K562 (cell line): ENCODE results near the gene NECAB2. TPM values are rescaled to one million over a fixed set of nuclear protein-coding genes. Genes with fewer than 3 reads are reported as not detected.
A peak's percentile ranks its signal among the peaks of the same experiment; 100 is the strongest.

ENCODE experiments used
- ATAC-seq: fragments of 200-7000 bp; cut with Tn5 transposase; 3 replicates; pipeline ENCODE4 v1.9.1; 2020; ENCODE audit warnings: moderate library complexity
- BruUV-seq: library from RNA; stranded (reverse); fragments of 400-500 nt; replicated peaks from 2 replicates; lab custom pipeline; 2021; lab: Mats Ljungman, UMichigan
- CTCF ChIA-PET: fragments of 300-600 bp; formaldehyde crosslinking; extraction: SDS; loops from one replicate; lab custom pipeline; 2021; ENCODE audit warnings: low intra/inter-chr PET ratio; lab: Yijun Ruan, JAX
- POLR2A ChIA-PET: fragments of 300-600, 350-650 bp; sonication (Branson Sonifier 250); formaldehyde crosslinking; extraction: SDS; loops from one replicate; lab custom pipeline; 2021; ENCODE audit warnings: antibody characterized with exemption, inconsistent platforms; lab: Yijun Ruan, JAX
- DNase-seq, 4 experiments: peaks; one replicate each; pipeline versions ENCODE4 v3.0.0 to v3.0.0-alpha.2; 2011 to 2018; ENCODE audit warnings: low spot score in 3 of 4, mixed read lengths in 3 of 4; ENCODE audit errors: extremely low read depth in 1 of 4
- FAIRE-seq: peaks from 2 replicates; lab custom pipeline; 2011; peaks lifted over from hg19 to GRCh38; lab: Jason Lieb, UNC
- H2AFZ ChIP-seq: 2 replicates; pipeline ENCODE4 v1.6.0; 2011; ENCODE audit warnings: low read depth, low read length, control low read depth, inconsistent platforms
- H3K27ac ChIP-seq: fragments of 200-600 bp; 3 replicates; pipeline ENCODE4 v1.8.0; 2011; ENCODE audit warnings: low read depth, mild to moderate bottlenecking, control low read depth, inconsistent platforms, low read length, moderate library complexity, mixed read lengths; ENCODE audit errors: extremely low read depth
- H3K27me3 ChIP-seq, 2 experiments: fragments of 300-600 bp in 1 of 2; 2 replicates in 1 of 2; 3 replicates in 1 of 2; pipeline versions ENCODE4 v1.6.0 to v1.8.0; 2011; ENCODE audit warnings: inconsistent platforms in 2 of 2, low read length in 2 of 2, mild to moderate bottlenecking in 1 of 2, mixed read lengths in 1 of 2, moderate library complexity in 1 of 2; ENCODE audit not compliant: control insufficient read depth in 2 of 2, insufficient read depth in 2 of 2
- H3K36me3 ChIP-seq: fragments of 300-600 bp; 3 replicates; pipeline ENCODE4 v1.8.0; 2011; ENCODE audit warnings: mild to moderate bottlenecking, low read length, inconsistent platforms; ENCODE audit not compliant: control insufficient read depth, insufficient read depth
- H3K4me1 ChIP-seq, 2 experiments: fragments of 200-600 bp in 1 of 2; replicated peaks in 1 of 2; 2 replicates in 1 of 2; 3 replicates in 1 of 2; pipeline versions ENCODE4 v1.5.1 to v1.8.0; 2011; ENCODE audit warnings: inconsistent platforms in 2 of 2, low read length in 2 of 2, mild to moderate bottlenecking in 1 of 2, mixed read lengths in 1 of 2, moderate library complexity in 1 of 2; ENCODE audit not compliant: control insufficient read depth in 2 of 2, insufficient read depth in 2 of 2
- H3K4me2 ChIP-seq: 2 replicates; pipeline ENCODE4 v1.6.1; 2011; ENCODE audit warnings: low read length, control low read depth, inconsistent platforms, mixed read lengths; ENCODE audit not compliant: insufficient read depth
- H3K4me3 ChIP-seq: fragments of 200-600 bp; sonication (generic), shearing (Covaris generic); 2 replicates; pipeline ENCODE4 v1.5.1; 2016; ENCODE audit warnings: control low read depth, inconsistent platforms
- H3K79me2 ChIP-seq: fragments of 200-600 bp; 3 replicates; pipeline ENCODE4 v1.8.0; 2011; ENCODE audit warnings: low read length, inconsistent platforms; ENCODE audit not compliant: control insufficient read depth, insufficient read depth
- H3K9ac ChIP-seq, 2 experiments: 2 replicates each; pipeline versions ENCODE4 v1.6.0 to v1.6.1; 2011; ENCODE audit warnings: low read depth in 2 of 2, low read length in 2 of 2, control low read depth in 1 of 2, inconsistent platforms in 1 of 2, mild to moderate bottlenecking in 1 of 2, mixed read lengths in 1 of 2; ENCODE audit not compliant: insufficient read depth in 1 of 2
- H3K9me1 ChIP-seq: one replicate; pipeline ENCODE4 v1.6.0; 2011; ENCODE audit warnings: inconsistent platforms, mild to moderate bottlenecking, low read length, moderate library complexity; ENCODE audit not compliant: control insufficient read depth, insufficient read depth
- H3K9me3 ChIP-seq: replicated peaks from 2 replicates; pipeline ENCODE4 v1.5.1; 2011; ENCODE audit warnings: low read depth, low read length, inconsistent platforms; ENCODE audit not compliant: control insufficient read depth, insufficient read depth
- H4K20me1 ChIP-seq: replicated peaks from 2 replicates; pipeline ENCODE4 v1.6.1; 2011; ENCODE audit warnings: low read length, inconsistent platforms, mixed read lengths; ENCODE audit not compliant: control insufficient read depth, insufficient read depth
- KLF6 ChIP-seq: fragments of 250-450 bp; sonication (Bioruptor Pico); IDR thresholded peaks from 2 replicates; pipeline ENCODE4 v1.4.0; 2020; ENCODE audit warnings: mild to moderate bottlenecking, moderate library complexity, borderline replicate concordance
- NRF1 ChIP-seq, 2 experiments: fragments of 450-650 bp; IDR thresholded peaks in 1 of 2; conservative IDR thresholded peaks in 1 of 2; 2 replicates each; pipeline ENCODE4 v1.6.1; 2014; ENCODE audit warnings: mild to moderate bottlenecking in 2 of 2
- RCOR1 ChIP-seq, 2 experiments: IDR thresholded peaks; 2 replicates each; pipeline ENCODE4 v1.6.1; 2012; ENCODE audit warnings: low read depth in 2 of 2, low read length in 2 of 2, borderline replicate concordance in 1 of 2, improper control_type of control experiment in 1 of 2
- SIN3A ChIP-seq, 2 experiments: fragments of 150-350 bp in 1 of 2; IDR thresholded peaks; 2 replicates each; pipeline ENCODE4 v1.6.1; 2011 to 2016; ENCODE audit warnings: borderline replicate concordance in 2 of 2, low read depth in 2 of 2, low read length in 2 of 2, mild to moderate bottlenecking in 2 of 2, moderate library complexity in 2 of 2; ENCODE audit not compliant: control insufficient read depth in 1 of 2
- TCF3 ChIP-seq: sonication (generic); formaldehyde crosslinking; IDR thresholded peaks from 2 replicates; pipeline ENCODE4 v1.4.0; 2020; ENCODE audit warnings: mild to moderate bottlenecking, missing genetic modification reagents
- TFAM ChIP-seq: fragments of 250-450 bp; sonication (Bioruptor Pico); conservative IDR thresholded peaks from 2 replicates; pipeline ENCODE4 v1.5.0; 2021; ENCODE audit warnings: mild to moderate bottlenecking, moderate library complexity
- TSHZ1 ChIP-seq: fragments of 250-450 bp; sonication (Bioruptor Pico); IDR thresholded peaks from 2 replicates; pipeline ENCODE4 v1.4.0; 2020; ENCODE audit warnings: mild to moderate bottlenecking, moderate library complexity
- WGBS: fragments of 100-300 bp; shearing (Covaris generic); methylation state at CpG from one replicate; pipeline ENCODE4 v1.1.6; 2016; ENCODE audit warnings: low coverage, mixed read lengths; ENCODE audit not compliant: insufficient coverage; ENCODE audit errors: missing lambda C conversion rate; 5-methylcytosine and 5-hydroxymethylcytosine counted together
- in situ Hi-C: fragments of 300-500 bp; cut with MboI; formaldehyde crosslinking; loops from 4 replicates; pipeline ENCODE4 v1.15.0; 2018; ENCODE audit warnings: inconsistent platforms, mixed read lengths
- intact Hi-C: fragments of 100-400 bp; cut with micrococcal nuclease; formaldehyde crosslinking; loops from 2 replicates; pipeline ENCODE4 v1.14.2; 2022
- polyA plus RNA-seq, 8 experiments: library from polyadenylated mRNA; depleted of rRNA in 4 of 8; stranded (reverse) in 5 of 8; unstranded in 3 of 8; fragments of >200 nt; fragmentation: Nextera tagmentation in 2 of 8; fragmentation: Illumina TruSeq in 1 of 8; extraction: Ambion mirVana in 2 of 8; extraction: Trizol in 1 of 8; gene quantifications; 2 replicates each; pipeline versions ENCODE4 v1.2.1 to v1.2.3, GENCODE V29; 2011 to 2014; ENCODE audit warnings: inconsistent platforms in 1 of 8, missing spikeins in 1 of 8
- total RNA-seq, 7 experiments: library from RNA; depleted of rRNA in 6 of 7; stranded (reverse); fragments of >200 nt in 6 of 7; fragmentation: Illumina TruSeq in 2 of 7; extraction: Trizol in 2 of 7; gene quantifications; 2 replicates each; pipeline versions ENCODE4 v1.2.1 to v1.2.3, GENCODE V29; 2011 to 2021; ENCODE audit warnings: low replicate concordance in 1 of 7
- TF ChIP-seq, protein P1 (sequence below): fragments of 450-650 bp; IDR thresholded peaks from 2 replicates; pipeline ENCODE4 v1.6.1; 2016; ENCODE audit warnings: low read depth, mild to moderate bottlenecking, moderate library complexity

Gene NECAB2
- total and polyA plus RNA-seq, 9 of the 15 experiments (the other 6 are each of a cell fraction or from before 2014, with no cell fraction given) = 0.03 to 0.28 TPM; not detected in 7

- Histone ChIP-seq H4K20me1 (peaks cover 21% of the 10 kb centered on the region), H3K4me3 (no peak overlapping the region), H3K27ac (no peak overlapping the region), H3K9me3 (no peaks in the 10 kb centered on the region), H3K79me2 (no peaks in the 10 kb centered on the region), H3K36me3 (no peaks in the 10 kb centered on the region), H3K9me1 (no peaks in the 10 kb centered on the region), H3K27me3 (peaks cover 47 to 71% of the 10 kb centered on the region in 2 experiments), H3K9ac (no peak overlapping the region), H2AFZ (no peak overlapping the region), H3K4me2 (no peak overlapping the region), H3K4me1 (peaks cover 0 to 44% of the 10 kb centered on the region in 2 experiments; a peak in 2 of 5 replicates)
- FAIRE-seq (no peak), DNase-seq (no peak), ATAC-seq (no peak)
- TF ChIP-seq SIN3A (IDR thresholded peaks at IDR 0.05; ENCODE audit: borderline replicate concordance in 2 of 2, control insufficient read depth in 1 of 2, low read depth in 2 of 2, low read length in 2 of 2) (no peak), KLF6 (CRISPR knock-in tag) (no peak), TCF3 (no peak), NRF1 (conservative IDR thresholded peaks at IDR 0.05 in 1 of 2, IDR thresholded peaks at IDR 0.05 in 1 of 2) (peak; percentile 58 to 70)
- POLR2A ChIA-PET = interaction anchor here (0.6 to 1.7 kb wide), 3 partner anchors 17 to 185 kb away, joined by 3 to 7 read pairs (median 3); partner anchors contain the start of gene OSGIN1
- intact Hi-C loops (no loop called here), in situ Hi-C loops (no loop called here)
- no TSS peak for BruUV-seq
- CTCF ChIA-PET = no interaction called here
- WGBS = 21% methylated on average over 19 of the region's 19 CpGs
Observed at GRCh38 chr16:83936581-83937165, 31.4 kb upstream of the NECAB2 start.

- ChIA-PET POLR2A (interaction anchor here (0.9 to 1.7 kb wide), 2 partner anchors 16 to 37 kb away, joined by 3 to 7 read pairs; partner anchors contain the start of gene OSGIN1), CTCF (no interaction called here)
- Histone ChIP-seq H3K27ac (no peak overlapping the region), H3K9ac (no peak overlapping the region), H3K36me3 (no peaks in the 10 kb centered on the region), H4K20me1 (peaks cover 21% of the 10 kb centered on the region), H3K4me1 (peaks cover 0 to 46% of the 10 kb centered on the region in 2 experiments; a peak in 2 of 5 replicates), H3K27me3 (peaks cover 41 to 65% of the 10 kb centered on the region in 2 experiments), H3K4me3 (no peak overlapping the region), H3K4me2 (no peak overlapping the region), H2AFZ (no peak overlapping the region), H3K9me3 (no peaks in the 10 kb centered on the region), H3K79me2 (no peaks in the 10 kb centered on the region), H3K9me1 (no peaks in the 10 kb centered on the region)
- 21% methylated on average over 2 of the region's 2 CpGs for WGBS
- FAIRE-seq = peak; percentile 6
- intact Hi-C loops (no loop called here), in situ Hi-C loops (no loop called here)
- BruUV-seq = no TSS peak
- no peak for ATAC-seq
- DNase-seq = no peak
- TF ChIP-seq RCOR1 (IDR thresholded peaks at IDR 0.05; ENCODE audit: borderline replicate concordance in 1 of 2, low read depth in 2 of 2, low read length in 2 of 2) (peak in 1 of 2 experiments; percentile 56; a peak in 2 of 4 replicates), TSHZ1 (CRISPR knock-in tag) (no peak), TFAM (CRISPR knock-in tag) (no peak)
- TF ChIP-seq, protein P1, sequence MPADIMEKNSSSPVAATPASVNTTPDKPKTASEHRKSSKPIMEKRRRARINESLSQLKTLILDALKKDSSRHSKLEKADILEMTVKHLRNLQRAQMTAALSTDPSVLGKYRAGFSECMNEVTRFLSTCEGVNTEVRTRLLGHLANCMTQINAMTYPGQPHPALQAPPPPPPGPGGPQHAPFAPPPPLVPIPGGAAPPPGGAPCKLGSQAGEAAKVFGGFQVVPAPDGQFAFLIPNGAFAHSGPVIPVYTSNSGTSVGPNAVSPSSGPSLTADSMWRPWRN = no peak
Observed at GRCh38 chr16:83937267-83937666, 30.8 kb upstream of the NECAB2 start.
